C4-2B (cell line): ENCODE data around the gene PRKD3.

Source experiments
- CTCF ChIP-seq: fragments of 450-650 bp; conservative IDR thresholded peaks from 2 replicates; pipeline ENCODE4 v1.5.1; 2017; ENCODE audit warnings: mild to moderate bottlenecking
- ZFX ChIP-seq: fragments of 450-650 bp; IDR thresholded peaks from 2 replicates; pipeline ENCODE4 v1.6.1; 2017

GRCh38 chr2:37342591-37343220, 18.1 kb upstream of the PRKD3 start:
- TF ChIP-seq CTCF (no peak), ZFX (no peak)
